ENCODE data around the gene TSTD2.

- TF ChIP-seq CTCF (IDR thresholded peaks at IDR 0.05) (no peak), POLR2A (IDR thresholded peaks at IDR 0.05) (no peak)
Measured at GRCh38 chr9:97633859-97634490, 807 bp upstream of the TSTD2 start.
